B cell (primary cell): ENCODE data around the gene MOSPD2. TPM values are rescaled to one million over a fixed set of nuclear protein-coding genes. Genes with fewer than 3 reads are reported as not detected.

Experiments used
- ATAC-seq: fragments of 200-7000 bp; cut with Tn5 transposase; one replicate; pipeline ENCODE4 v1.10.0; 2021; ENCODE audit warnings: low read depth, mild to moderate bottlenecking, moderate number of reproducible peaks, moderate library complexity
- CTCF ChIA-PET: fragments of 350-600 bp; sonication (Branson Sonifier 250); formaldehyde crosslinking; loops from one replicate; lab custom pipeline; 2021; ENCODE audit warnings: antibody characterized with exemption, inconsistent platforms; lab: Charles Lee
- POLR2A ChIA-PET: fragments of 350-600 bp; sonication (Branson Sonifier 250); formaldehyde crosslinking; loops from one replicate; lab custom pipeline; 2021; ENCODE audit warnings: antibody characterized with exemption; lab: Charles Lee
- DNase-seq: peaks from one replicate; pipeline ENCODE4 v3.0.0; 2013
- H2AFZ ChIP-seq: 2 replicates; pipeline ENCODE4 v1.6.1; 2012; ENCODE audit warnings: mild to moderate bottlenecking, low read depth, low read length; ENCODE audit not compliant: insufficient read depth, poor library complexity, severe bottlenecking
- H3K27ac ChIP-seq, 2 donors: 1 replicate in 1 of 2; 2 replicates in 1 of 2; pipeline ENCODE4 v1.5.1; 2012 to 2013; ENCODE audit warnings: low read length in 2 of 2, mild to moderate bottlenecking in 2 of 2, moderate library complexity in 1 of 2
- H3K27me3 ChIP-seq, 4 experiments: fragments of 200-600 bp in 1 of 4; sonication (generic) in 1 of 4; replicated peaks in 1 of 4; 1 replicate in 2 of 4; 2 replicates in 2 of 4; pipeline versions ENCODE4 v1.6.1 to v1.7.0; 2013 to 2016; ENCODE audit warnings: low read length in 3 of 4, mild to moderate bottlenecking in 2 of 4, mixed read lengths in 1 of 4, moderate library complexity in 1 of 4; ENCODE audit not compliant: insufficient read depth in 4 of 4, control insufficient read depth in 3 of 4; ENCODE audit errors: control extremely low read depth in 1 of 4
- H3K36me3 ChIP-seq, 2 experiments: replicated peaks in 1 of 2; 1 replicate in 1 of 2; 2 replicates in 1 of 2; pipeline versions ENCODE4 v1.6.1 to v1.7.1; 2013; ENCODE audit warnings: low read length in 1 of 2; ENCODE audit not compliant: insufficient read depth in 2 of 2, control insufficient read depth in 1 of 2; ENCODE audit errors: control extremely low read depth in 1 of 2, extremely low read depth in 1 of 2
- H3K4me1 ChIP-seq, 2 donors: fragments of 200-600 bp in 1 of 2; sonication (generic) in 1 of 2; 1 replicate in 1 of 2; 2 replicates in 1 of 2; pipeline versions ENCODE4 v1.5.1 to v1.6.1; 2013 to 2017; ENCODE audit warnings: low read length in 2 of 2; ENCODE audit not compliant: control insufficient read depth in 2 of 2, insufficient read depth in 2 of 2
- H3K4me2 ChIP-seq: replicated peaks from 2 replicates; pipeline ENCODE3; 2012; ENCODE audit warnings: mild to moderate bottlenecking, low read depth, low read length; ENCODE audit not compliant: poor library complexity, severe bottlenecking
- H3K4me3 ChIP-seq, 5 experiments: fragments of 200-600 bp in 1 of 5; sonication (generic) in 1 of 5; 1 replicate in 3 of 5; 2 replicates in 2 of 5; pipeline versions ENCODE4 v1.5.1 to v1.7.0; 2011 to 2016; ENCODE audit warnings: low read length in 4 of 5, mild to moderate bottlenecking in 4 of 5, low read depth in 2 of 5, control low read depth in 1 of 5, moderate library complexity in 1 of 5; ENCODE audit not compliant: insufficient read depth in 1 of 5; ENCODE audit errors: control extremely low read depth in 1 of 5, extremely low read depth in 1 of 5
- H3K79me2 ChIP-seq: fragments of 200-600 bp; sonication (generic); one replicate; pipeline ENCODE4 v1.6.0; 2016; ENCODE audit warnings: low read length; ENCODE audit not compliant: control insufficient read depth, insufficient read depth
- H3K9ac ChIP-seq: fragments of 200-600 bp; sonication (generic); 2 replicates; pipeline ENCODE4 v1.6.1; 2017; ENCODE audit warnings: mild to moderate bottlenecking, low read length, moderate library complexity
- H3K9me3 ChIP-seq, 3 donors: one replicate each; pipeline versions ENCODE4 v1.6.1 to v1.7.1; 2013; ENCODE audit warnings: low read length in 2 of 3; ENCODE audit not compliant: control insufficient read depth in 2 of 3, insufficient read depth in 1 of 3; ENCODE audit errors: control extremely low read depth in 1 of 3
- H4K20me1 ChIP-seq: 2 replicates; pipeline ENCODE4 v1.6.0; 2012; ENCODE audit warnings: mild to moderate bottlenecking, low read length; ENCODE audit not compliant: insufficient read depth, control insufficient read depth, poor library complexity, severe bottlenecking
- H3K27ac Mint-ChIP-seq: one replicate; pipeline ENCODE4 v1.8.0; 2021; ENCODE audit warnings: mixed read lengths
- H3K27me3 Mint-ChIP-seq: one replicate; pipeline ENCODE4 v1.8.0; 2021; ENCODE audit warnings: mixed read lengths
- H3K4me1 Mint-ChIP-seq: one replicate; pipeline ENCODE4 v1.8.0; 2021; ENCODE audit warnings: mixed read lengths
- H3K4me3 Mint-ChIP-seq: one replicate; pipeline ENCODE4 v1.8.0; 2021; ENCODE audit warnings: mixed read lengths
- H3K9me3 Mint-ChIP-seq: one replicate; pipeline ENCODE4 v1.8.0; 2022; ENCODE audit warnings: mixed read lengths; ENCODE audit not compliant: insufficient read depth
- EZH2 ChIP-seq: IDR thresholded peaks from 2 replicates; pipeline ENCODE4 v1.6.1; 2012; ENCODE audit warnings: borderline replicate concordance, low read depth, mild to moderate bottlenecking, moderate library complexity, low read length; ENCODE audit not compliant: insufficient read depth, poor library complexity, severe bottlenecking
- WGBS: methylation state at CpG from one replicate; pipeline ENCODE4 v1.1.5; 2013; ENCODE audit warnings: missing lambda C conversion rate; ENCODE audit not compliant: insufficient coverage; 5-methylcytosine and 5-hydroxymethylcytosine counted together
- intact Hi-C: fragments of 100-400 bp; cut with micrococcal nuclease; formaldehyde crosslinking; loops from one replicate; pipeline ENCODE4 v1.10.0; 2022
- polyA plus RNA-seq: library from polyadenylated mRNA; depleted of rRNA; stranded (reverse); fragments of >200 nt; gene quantifications from 2 replicates; pipeline ENCODE4 v1.2.3, GENCODE V29; 2012
- total RNA-seq, 2 donors: library from RNA; stranded (reverse); fragments of 120-200 nt in 1 of 2; gene quantifications; 1 replicate in 1 of 2; 2 replicates in 1 of 2; pipeline versions ENCODE4 v1.2.3 to v1.2.4, GENCODE V29; 2013 to 2022
- TF ChIP-seq, protein P1 (sequence below): fragments of 200-600 bp; IDR thresholded peaks from one replicate; pipeline ENCODE4 v1.8.0; 2022; ENCODE audit warnings: antibody characterized with exemption, mild to moderate bottlenecking

MOSPD2 gene
- total and polyA plus RNA-seq, 2 donors (not counting 1 experiment from before 2014, with no cell fraction given): 5.2 to 23.1 TPM

GRCh38 chrX:14896273-14896672 lies 23.1 kb downstream of the MOSPD2 start:
- no peak overlapping the region for H2AFZ ChIP-seq
- Mint-ChIP-seq H3K9me3 (no peaks in the 10 kb centered on the region), H3K27ac (no peak overlapping the region), H3K27me3 (no peaks in the 10 kb centered on the region), H3K4me1 (peaks cover 10% of the 10 kb centered on the region), H3K4me3 (no peak overlapping the region)
- WGBS: 88% methylated on average over 1 of the region's 2 CpGs
- no peak overlapping the region for H3K4me2 ChIP-seq
- no peak overlapping the region for H3K27ac ChIP-seq
- DNase-seq (no peak), ATAC-seq (no peak)
- H4K20me1 ChIP-seq: no peaks in the 10 kb centered on the region
- POLR2A ChIA-PET: no interaction called here
- no peak overlapping the region for H3K4me3 ChIP-seq
- no peak overlapping the region for H3K9ac ChIP-seq
- CTCF ChIA-PET: no interaction called here
- peaks cover 0 to 9% of the 10 kb centered on the region in 2 experiments for H3K36me3 ChIP-seq
- H3K9me3 ChIP-seq: no peaks in the 10 kb centered on the region
- no peak for TF ChIP-seq EZH2
- TF ChIP-seq, protein P1, sequence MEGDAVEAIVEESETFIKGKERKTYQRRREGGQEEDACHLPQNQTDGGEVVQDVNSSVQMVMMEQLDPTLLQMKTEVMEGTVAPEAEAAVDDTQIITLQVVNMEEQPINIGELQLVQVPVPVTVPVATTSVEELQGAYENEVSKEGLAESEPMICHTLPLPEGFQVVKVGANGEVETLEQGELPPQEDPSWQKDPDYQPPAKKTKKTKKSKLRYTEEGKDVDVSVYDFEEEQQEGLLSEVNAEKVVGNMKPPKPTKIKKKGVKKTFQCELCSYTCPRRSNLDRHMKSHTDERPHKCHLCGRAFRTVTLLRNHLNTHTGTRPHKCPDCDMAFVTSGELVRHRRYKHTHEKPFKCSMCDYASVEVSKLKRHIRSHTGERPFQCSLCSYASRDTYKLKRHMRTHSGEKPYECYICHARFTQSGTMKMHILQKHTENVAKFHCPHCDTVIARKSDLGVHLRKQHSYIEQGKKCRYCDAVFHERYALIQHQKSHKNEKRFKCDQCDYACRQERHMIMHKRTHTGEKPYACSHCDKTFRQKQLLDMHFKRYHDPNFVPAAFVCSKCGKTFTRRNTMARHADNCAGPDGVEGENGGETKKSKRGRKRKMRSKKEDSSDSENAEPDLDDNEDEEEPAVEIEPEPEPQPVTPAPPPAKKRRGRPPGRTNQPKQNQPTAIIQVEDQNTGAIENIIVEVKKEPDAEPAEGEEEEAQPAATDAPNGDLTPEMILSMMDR: no peak
- intact Hi-C loops: no loop called here
- no peaks in the 10 kb centered on the region for H3K79me2 ChIP-seq
- no peaks in the 10 kb centered on the region for H3K27me3 ChIP-seq
- H3K4me1 ChIP-seq: no peaks in the 10 kb centered on the region

GRCh38 chrX:14897042-14897441 lies 23.8 kb downstream of the MOSPD2 start:
- Mint-ChIP-seq H3K27me3 (no peaks in the 10 kb centered on the region), H3K9me3 (no peaks in the 10 kb centered on the region), H3K4me1 (peaks cover 10% of the 10 kb centered on the region), H3K27ac (no peak overlapping the region), H3K4me3 (no peak overlapping the region)
- Histone ChIP-seq H3K79me2 (no peaks in the 10 kb centered on the region), H2AFZ (no peak overlapping the region), H3K9ac (no peak overlapping the region), H3K9me3 (no peaks in the 10 kb centered on the region), H3K4me1 (no peaks in the 10 kb centered on the region), H3K27me3 (no peaks in the 10 kb centered on the region), H3K4me2 (no peak overlapping the region), H4K20me1 (no peaks in the 10 kb centered on the region), H3K36me3 (peaks cover 0 to 9% of the 10 kb centered on the region in 2 experiments), H3K4me3 (no peak overlapping the region), H3K27ac (no peak overlapping the region)
- no peak for DNase-seq
- no peak for TF ChIP-seq EZH2
- TF ChIP-seq, protein P1: no peak
- POLR2A ChIA-PET: no interaction called here
- intact Hi-C loops: no loop called here
- WGBS: no CpG with 5 or more reads among the region's 2 CpGs
- ATAC-seq: no peak
- CTCF ChIA-PET: no interaction called here
